Activated CD8-positive, alpha-beta memory T cell treated with anti-CD3 and anti-CD28 coated beads, Interleukin-2, amount 50 U/mL, for 1 hour (primary cell): ENCODE results near the gene SCYL3.
"Not testable (repeated sequence)": the region's sequence is repeated elsewhere in the genome, so short reads cannot be mapped to it uniquely, and the experiment has no call there.

Source experiments
- DNase-seq: peaks from one replicate; pipeline ENCODE4 v3.0.0-alpha.2; 2020; ENCODE audit errors: extremely low read depth

SCYL3 gene

DNA sequence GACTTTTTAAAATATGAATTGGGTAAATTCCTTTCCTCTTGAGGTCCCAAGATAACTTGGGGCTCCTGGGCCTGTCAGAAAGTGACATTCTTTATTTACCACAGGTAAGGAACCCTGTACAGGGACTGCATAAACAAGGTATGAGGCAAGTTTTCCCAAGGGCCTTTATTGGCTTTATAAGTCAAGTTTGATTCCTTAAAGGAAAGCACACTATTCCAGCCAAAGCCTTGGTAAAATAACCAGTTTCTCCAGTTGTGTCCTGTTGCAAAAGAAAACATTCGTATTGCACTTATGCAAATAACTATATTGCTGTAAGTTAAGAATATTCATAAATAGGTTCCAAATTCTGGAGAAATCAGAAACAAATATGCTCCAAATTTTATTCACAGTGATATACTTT is 77.1 kb downstream of the SCYL3 start:
- DNase-seq, result no peak

DNA sequence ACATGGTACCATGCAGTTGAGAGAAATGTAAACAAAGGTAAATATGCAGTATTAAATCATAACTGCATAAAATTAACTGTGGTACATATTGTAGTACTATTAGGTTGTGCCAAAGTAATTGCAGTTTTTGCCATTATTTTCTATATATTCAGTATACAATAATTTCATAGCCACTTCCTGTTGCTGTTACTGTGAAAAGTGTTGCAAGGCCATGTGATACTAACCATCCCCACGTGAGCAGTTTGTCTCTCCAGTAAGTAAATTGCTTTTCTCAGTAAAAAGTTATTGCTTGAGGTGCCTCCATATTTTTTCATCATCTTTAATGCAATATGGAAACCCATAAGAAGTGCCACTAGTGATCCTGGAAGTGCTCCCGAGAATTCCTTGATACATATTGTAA is 79.4 kb downstream of the SCYL3 start:
- no peak for DNase-seq

DNA sequence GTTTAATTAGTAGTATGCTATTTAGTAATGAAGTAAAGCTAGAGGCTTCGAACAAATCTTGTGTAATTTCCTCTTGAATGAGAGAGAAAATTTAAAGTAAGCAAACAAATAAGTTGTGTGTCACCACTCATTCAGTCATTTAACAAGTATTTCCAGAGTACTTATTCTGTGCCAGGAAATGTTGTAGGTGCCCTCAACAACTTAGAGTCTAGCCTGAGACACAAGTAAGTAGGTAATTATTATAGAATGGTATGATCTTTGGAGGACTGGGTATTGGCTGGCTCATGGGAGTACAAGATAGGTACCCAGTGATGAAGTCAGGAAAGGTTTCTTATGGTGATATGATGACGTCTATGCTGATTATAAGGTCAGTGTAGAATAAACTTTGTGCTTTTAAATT is 81.6 kb downstream of the SCYL3 start:
- DNase-seq, result no peak

DNA sequence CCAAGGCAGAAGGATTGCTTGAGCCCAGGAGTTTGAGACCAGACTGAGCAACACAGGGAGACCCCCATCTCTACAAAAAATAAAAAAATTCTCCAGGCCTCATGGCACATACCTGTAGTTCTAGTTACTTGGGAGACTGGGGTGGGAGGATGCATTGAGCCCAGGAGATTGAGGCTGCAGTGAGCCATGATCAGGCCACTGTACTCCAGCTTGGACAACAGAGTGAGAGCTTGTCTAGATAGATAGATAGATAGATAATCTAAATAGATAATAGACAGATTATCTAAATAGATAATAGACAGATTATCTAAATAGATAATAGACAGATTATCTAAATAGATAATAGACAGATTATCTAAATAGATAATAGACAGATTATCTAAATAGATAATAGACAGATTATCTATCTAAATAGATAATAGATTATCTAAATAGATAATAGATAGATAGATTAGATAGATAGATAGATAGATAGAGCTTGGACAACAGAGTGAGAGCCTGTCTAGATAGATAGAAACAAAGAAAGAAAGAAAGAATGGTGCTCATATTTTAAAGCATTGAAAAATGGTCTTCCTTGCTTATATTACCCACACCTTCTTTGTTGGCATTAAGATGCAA is 82.2 kb downstream of the SCYL3 start:
- DNase-seq, result not testable (repeated sequence)

DNA sequence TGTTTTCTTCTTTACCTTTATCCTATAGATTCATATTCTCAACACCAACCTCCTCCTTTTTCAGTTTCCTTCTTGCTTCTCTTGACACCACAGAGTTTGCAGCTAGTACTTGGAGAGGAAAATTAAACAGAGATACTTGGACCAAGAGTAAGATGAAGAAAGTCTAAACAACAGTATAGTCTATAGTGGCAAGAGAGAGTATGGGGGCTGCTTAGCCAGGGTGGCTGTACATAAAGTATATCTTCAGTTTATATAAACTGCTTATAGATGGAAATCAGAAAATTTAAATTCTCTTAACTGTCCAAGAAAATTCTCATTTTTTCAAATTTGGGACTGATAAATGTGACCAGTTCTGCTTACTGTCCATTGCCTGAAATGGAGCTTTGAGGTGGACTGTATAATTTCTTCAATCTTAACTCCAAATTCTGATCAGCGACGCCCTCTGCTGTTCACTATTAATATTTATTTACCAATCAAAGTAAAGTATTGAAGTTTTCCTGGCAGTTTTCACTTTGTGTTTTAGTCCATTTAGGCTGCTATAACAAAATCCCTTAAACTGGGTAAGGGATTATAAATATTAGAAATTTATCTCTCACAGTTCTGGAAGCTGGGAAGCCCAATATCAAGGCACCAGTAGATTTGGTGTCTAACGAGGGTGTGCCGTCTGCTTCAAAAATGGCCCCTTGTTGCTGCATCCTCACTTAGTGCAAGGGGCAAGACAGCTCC is 84.2 kb downstream of the SCYL3 start:
- DNase-seq, result no peak

DNA sequence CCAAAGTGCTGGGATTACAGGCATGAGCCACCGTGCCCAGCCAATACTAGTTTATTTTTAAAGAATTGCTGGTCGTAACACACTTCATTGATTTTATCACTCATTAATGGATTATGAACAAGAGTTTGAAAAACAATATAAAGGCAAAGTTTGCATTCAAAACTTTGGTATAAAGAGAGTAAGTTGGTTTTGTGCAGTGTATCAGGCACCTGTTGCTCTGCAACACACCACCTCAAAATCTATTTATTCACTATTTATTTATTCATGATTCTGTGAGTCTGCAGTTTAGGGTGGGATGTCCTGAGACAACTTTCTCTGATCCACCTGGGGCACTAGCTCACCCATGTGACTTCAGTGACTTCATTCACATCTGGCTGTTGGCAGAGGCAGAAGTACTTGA is 88.8 kb downstream of the SCYL3 start:
- no peak for DNase-seq

DNA sequence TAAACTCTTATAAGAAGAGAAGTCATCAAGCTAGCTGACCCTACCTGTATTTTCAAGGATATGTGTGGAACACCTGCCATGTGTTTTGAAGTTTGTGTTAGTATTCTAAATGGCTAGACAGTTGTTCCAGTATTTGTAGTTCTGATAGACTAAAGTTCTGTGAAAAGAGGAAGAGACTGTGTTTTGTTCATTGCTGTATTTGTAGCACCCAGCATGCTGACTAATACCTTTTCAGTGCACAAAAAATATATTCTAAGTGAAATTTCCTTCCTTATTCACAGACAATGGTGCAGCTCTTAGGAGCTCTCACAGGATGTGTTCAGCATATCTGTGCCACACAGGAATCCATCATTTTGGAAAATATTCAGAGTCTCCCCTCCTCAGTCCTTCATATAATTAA is 90.8 kb downstream of the SCYL3 start:
- DNase-seq, result no peak
